ENCODE results near the gene RNF115. TPM values are rescaled to one million over a fixed set of nuclear protein-coding genes. Genes with fewer than 3 reads are reported as not detected.

The RNF115 gene
- total and polyA plus RNA-seq, 2 of the 4 experiments (the other 2 are of a cell fraction): 13.5 to 22.9 TPM

DNA sequence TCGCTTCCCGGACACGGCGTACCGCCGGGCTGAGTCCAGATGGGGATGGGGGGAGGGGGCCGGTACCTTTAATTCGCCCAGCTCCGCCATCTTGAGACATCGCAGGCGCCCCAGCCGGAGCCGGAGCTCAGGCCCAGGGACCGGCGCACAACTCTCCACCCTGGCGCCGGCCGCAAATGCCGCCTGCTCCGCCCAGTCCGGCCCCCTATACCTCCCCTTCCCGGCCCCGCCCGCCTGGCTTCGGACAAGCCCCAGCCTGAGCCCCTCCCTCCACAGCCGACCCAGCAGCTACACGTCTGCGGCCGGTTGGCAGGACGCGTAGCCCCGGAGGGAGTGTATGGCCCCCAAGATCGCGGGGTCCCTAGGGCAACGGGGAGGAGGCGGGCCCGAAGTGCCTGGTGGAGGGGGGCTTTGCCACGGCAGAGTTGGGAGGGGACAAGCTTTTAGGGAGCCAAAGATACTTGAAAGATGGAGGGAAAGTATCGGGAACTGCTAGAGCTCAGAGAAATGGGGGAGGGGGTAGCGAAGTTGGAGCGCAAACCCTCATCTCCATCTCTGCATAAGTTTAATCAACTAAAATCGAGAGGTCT lies 35.1 kb upstream of the RNF115 start, which contains the start of gene PIAS3:
Gene PIAS3, minus strand, starts transcription at position 181 of the 590 bp plus-strand sequence. Its CDS starts 91 bp downstream, at position 90.
- H3K56ac ChIP-seq (ENCODE audit: extremely low read depth, insufficient read depth, low read length): peak within 1 kb of the TSS; percentile 88
- TF ChIP-seq FOS (IDR thresholded peaks at IDR 0.05; ENCODE audit: low read depth, low read length) (no peak), MXI1 (IDR thresholded peaks at IDR 0.05; ENCODE audit: borderline replicate concordance, low read depth, low read length) (peak; percentile 37; the same call in 1 of the 2 replicates), RFX5 (IDR thresholded peaks at IDR 0.05; ENCODE audit: low read depth, low read length) (no peak), SMC3 (IDR thresholded peaks at IDR 0.05; ENCODE audit: low read depth, low read length) (no peak), MAZ (IDR thresholded peaks at IDR 0.05; ENCODE audit: borderline replicate concordance, low read depth, low read length) (peak; percentile 95), POLR2A (IDR thresholded peaks at IDR 0.05; ENCODE audit: low read depth, low read length) (no peak), CEBPB (IDR thresholded peaks at IDR 0.05; ENCODE audit: low read depth, low read length) (0 out of 2 replicates have a peak, but pooled peaks have one; percentile 16), MAFK (IDR thresholded peaks at IDR 0.05; ENCODE audit: low read depth, low read length) (no peak)
- TF ChIP-seq, protein P1, sequence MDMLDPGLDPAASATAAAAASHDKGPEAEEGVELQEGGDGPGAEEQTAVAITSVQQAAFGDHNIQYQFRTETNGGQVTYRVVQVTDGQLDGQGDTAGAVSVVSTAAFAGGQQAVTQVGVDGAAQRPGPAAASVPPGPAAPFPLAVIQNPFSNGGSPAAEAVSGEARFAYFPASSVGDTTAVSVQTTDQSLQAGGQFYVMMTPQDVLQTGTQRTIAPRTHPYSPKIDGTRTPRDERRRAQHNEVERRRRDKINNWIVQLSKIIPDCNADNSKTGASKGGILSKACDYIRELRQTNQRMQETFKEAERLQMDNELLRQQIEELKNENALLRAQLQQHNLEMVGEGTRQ (IDR thresholded peaks at IDR 0.05; ENCODE audit: low read depth, low read length): no peak
- TF ChIP-seq, protein P2, sequence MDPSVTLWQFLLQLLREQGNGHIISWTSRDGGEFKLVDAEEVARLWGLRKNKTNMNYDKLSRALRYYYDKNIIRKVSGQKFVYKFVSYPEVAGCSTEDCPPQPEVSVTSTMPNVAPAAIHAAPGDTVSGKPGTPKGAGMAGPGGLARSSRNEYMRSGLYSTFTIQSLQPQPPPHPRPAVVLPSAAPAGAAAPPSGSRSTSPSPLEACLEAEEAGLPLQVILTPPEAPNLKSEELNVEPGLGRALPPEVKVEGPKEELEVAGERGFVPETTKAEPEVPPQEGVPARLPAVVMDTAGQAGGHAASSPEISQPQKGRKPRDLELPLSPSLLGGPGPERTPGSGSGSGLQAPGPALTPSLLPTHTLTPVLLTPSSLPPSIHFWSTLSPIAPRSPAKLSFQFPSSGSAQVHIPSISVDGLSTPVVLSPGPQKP (IDR thresholded peaks at IDR 0.05; ENCODE audit: borderline replicate concordance, low read depth, low read length): no peak
- H3K4me3 ChIP-seq (ENCODE audit: insufficient read depth, low read depth, low read length): peak within 1 kb of the TSS; percentile 84
- peak within 1 kb of the TSS; percentile 89; the same call in 1 of the 3 replicates for H2BK15ac ChIP-seq (ENCODE audit: low read depth, low read length)
- peaks cover 16% of the 10 kb centered on the region for H3K9me1 ChIP-seq (ENCODE audit: insufficient read depth, low read length)
- H3K9ac ChIP-seq (ENCODE audit: low read depth, low read length): peak within 1 kb of the TSS; percentile 93
- peak within 1 kb of the TSS; percentile 86 for H3K18ac ChIP-seq (ENCODE audit: low read depth, low read length)
- H4K91ac ChIP-seq (ENCODE audit: insufficient read depth, low read depth, low read length): peak within 1 kb of the TSS; percentile 93
- peak within 1 kb of the TSS; percentile 100 for H2AFZ ChIP-seq (replicated peaks; ENCODE audit: low read length, poor library complexity)
- peak within 1 kb of the TSS; percentile 87 for H2AK5ac ChIP-seq (ENCODE audit: low read depth, low read length)
- H3K27ac ChIP-seq (ENCODE audit: insufficient read depth, low read length): peak within 1 kb of the TSS; percentile 96
- peaks cover 25% of the 10 kb centered on the region for H3K36me3 ChIP-seq (ENCODE audit: control insufficient read depth, insufficient read depth, low read length)
- no peaks in the 10 kb centered on the region for H3K27me3 ChIP-seq (ENCODE audit: control insufficient read depth, insufficient read depth, low read length)
- H4K5ac ChIP-seq (ENCODE audit: low read depth, low read length): peak within 1 kb of the TSS; percentile 76
- peak within 1 kb of the TSS; percentile 95 for H3K4ac ChIP-seq (ENCODE audit: low read depth, low read length)
- peaks cover 3% of the 10 kb centered on the region for H3K4me1 ChIP-seq (ENCODE audit: control insufficient read depth, insufficient read depth, low read length)
- DNase-seq: peak; percentile 93
- dilution Hi-C loops (cut with HindIII; ENCODE audit: low sequenced_read_pairs, unreplicated experiment) (no loop called here), intact Hi-C loops (cut with micrococcal nuclease) (loop anchor here (1.0 to 5.0 kb wide), 2 partner anchors 33 to 98 kb away; partner anchors contain the start of gene LIX1L), in situ Hi-C loops (cut with MboI; ENCODE audit: low sequenced_read_pairs) (no loop called here)
- H3K9me3 ChIP-seq (ENCODE audit: control insufficient read depth, insufficient read depth, low read length): no peaks in the 10 kb centered on the region
- peak within 1 kb of the TSS; percentile 69 to 99 for H4K8ac ChIP-seq (ENCODE audit: low read depth in 2 of 2, low read length in 2 of 2)
- H4K20me1 ChIP-seq (ENCODE audit: insufficient read depth, low read length): peaks cover 16% of the 10 kb centered on the region; the same call in 1 of the 2 replicates
- WGBS, 2 experiments (ENCODE audit: extremely low coverage in 2 of 2, insufficient read length in 1 of 2): 12% methylated on average over 6 of the region's 42 CpGs; no CpG with 5 or more reads in 1 of the 2 experiments
- H2AK9ac ChIP-seq (replicated peaks; ENCODE audit: low read depth, low read length, poor library complexity): peak within 1 kb of the TSS; percentile 98
- peaks cover 19 to 50% of the 10 kb centered on the region in 2 experiments for H3K79me1 ChIP-seq (ENCODE audit: low read depth in 1 of 2, low read length in 2 of 2)
- no TSS peak for BruUV-seq (replicated peaks)
- no peak within 1 kb of the TSS for H2BK20ac ChIP-seq (ENCODE audit: low read depth, low read length)
- peak within 1 kb of the TSS; percentile 69 for H3K4me2 ChIP-seq (ENCODE audit: low read depth, low read length)
- H2BK5ac ChIP-seq (ENCODE audit: low read depth, low read length, poor library complexity, severe bottlenecking): peak within 1 kb of the TSS; percentile 97
- H3K14ac ChIP-seq (replicated peaks; ENCODE audit: low read depth, low read length): peak within 1 kb of the TSS; percentile 96
- peak within 1 kb of the TSS; percentile 92 for H2BK120ac ChIP-seq (ENCODE audit: low read depth, low read length)
- H3K23ac ChIP-seq (ENCODE audit: low read depth, low read length): peak within 1 kb of the TSS; percentile 96
- CTCF ChIA-PET: interaction anchor here (0.6 to 2.3 kb wide), 10 partner anchors 9 to 148 kb away, joined by 3 to 13 read pairs (median 5); partner anchors contain the start of genes LIX1L and NUDT17
- ATAC-seq (ENCODE audit: low read depth): peak; percentile 94
- POLR2A ChIA-PET (ENCODE audit: unreplicated experiment): interaction anchor here (0.6 to 1.7 kb wide), 5 partner anchors 10 to 99 kb away, joined by 3 to 14 read pairs (median 5); partner anchors contain the start of gene LIX1L

Data from IMR-90 (cell line).